GM18951 (cell line): Measurements from ENCODE around the gene NPAS3.

Experiments used
- POLR2A ChIP-seq: IDR thresholded peaks from 4 replicates; pipeline ENCODE4 v1.6.1; 2011; ENCODE audit warnings: mild to moderate bottlenecking; ENCODE audit not compliant: insufficient read length, insufficient read depth; ENCODE audit errors: extremely low read depth
- in situ Hi-C: fragments of 300-500 bp; cut with MboI; formaldehyde crosslinking; loops from one replicate; pipeline ENCODE4 v1.12.0; 2022; ENCODE audit warnings: low sequenced_read_pairs, mixed read lengths, inconsistent platforms; ENCODE audit not compliant: unreplicated experiment

Gene NPAS3

DNA sequence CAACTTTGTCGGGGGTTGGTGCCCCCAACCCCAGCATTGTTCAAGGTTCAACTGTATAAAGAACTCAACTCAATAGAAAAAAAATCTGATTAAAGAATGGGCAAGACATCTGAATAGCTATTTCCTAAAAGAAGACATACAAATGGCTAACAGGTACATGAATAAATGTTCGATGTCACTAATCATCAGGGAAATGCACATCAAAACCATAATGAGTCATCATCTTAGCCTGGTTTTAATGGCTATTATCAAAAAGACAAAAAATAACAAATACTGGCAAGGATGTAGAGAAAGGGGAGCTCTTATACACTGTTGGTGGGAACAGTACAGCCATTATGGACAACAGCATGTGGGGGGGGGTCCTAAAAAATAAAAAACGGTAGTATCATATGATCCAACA, 28.7 kb downstream of the NPAS3 start:
- in situ Hi-C loops: no loop called here
- TF ChIP-seq POLR2A: no peak

- in situ Hi-C loops: no loop called here
- no peak for TF ChIP-seq POLR2A
These were observed 30.4 kb downstream of the NPAS3 start for GRCh38 chr14:32968972-32969544.

GRCh38 chr14:32977913-32978312, 39.2 kb downstream of the NPAS3 start:
- in situ Hi-C loops: no loop called here
- no peak for TF ChIP-seq POLR2A

DNA sequence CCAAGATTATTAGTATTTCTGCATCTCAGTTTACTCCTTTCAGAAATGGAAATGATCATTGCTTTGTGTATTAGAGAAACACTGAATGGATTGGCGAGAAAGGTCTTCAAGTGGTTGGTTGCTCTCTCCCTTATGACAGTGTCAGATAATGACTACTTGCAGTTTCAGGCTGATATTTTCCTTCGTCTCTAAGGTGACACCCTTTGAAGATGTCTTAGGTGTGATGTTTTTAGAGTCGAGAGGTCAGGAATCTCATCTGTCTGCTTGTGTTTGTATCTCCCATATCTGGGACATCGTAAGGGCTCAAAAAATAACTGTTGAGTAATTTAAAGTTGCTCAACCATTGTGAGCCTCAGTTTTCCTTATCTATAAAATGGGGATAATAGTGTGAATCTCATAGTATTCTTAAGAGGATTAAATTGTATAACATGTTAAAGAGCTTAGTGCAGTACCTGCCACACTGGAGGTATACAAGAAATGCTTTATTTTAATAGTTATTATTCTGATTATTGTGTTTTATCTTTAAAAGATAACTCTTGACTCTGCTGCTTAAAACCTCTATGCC, 40.1 kb downstream of the NPAS3 start:
- in situ Hi-C loops: no loop called here
- no peak for TF ChIP-seq POLR2A

- no peak for TF ChIP-seq POLR2A
- in situ Hi-C loops: no loop called here
These were observed 41.7 kb downstream of the NPAS3 start for GRCh38 chr14:32980178-32980901.

DNA sequence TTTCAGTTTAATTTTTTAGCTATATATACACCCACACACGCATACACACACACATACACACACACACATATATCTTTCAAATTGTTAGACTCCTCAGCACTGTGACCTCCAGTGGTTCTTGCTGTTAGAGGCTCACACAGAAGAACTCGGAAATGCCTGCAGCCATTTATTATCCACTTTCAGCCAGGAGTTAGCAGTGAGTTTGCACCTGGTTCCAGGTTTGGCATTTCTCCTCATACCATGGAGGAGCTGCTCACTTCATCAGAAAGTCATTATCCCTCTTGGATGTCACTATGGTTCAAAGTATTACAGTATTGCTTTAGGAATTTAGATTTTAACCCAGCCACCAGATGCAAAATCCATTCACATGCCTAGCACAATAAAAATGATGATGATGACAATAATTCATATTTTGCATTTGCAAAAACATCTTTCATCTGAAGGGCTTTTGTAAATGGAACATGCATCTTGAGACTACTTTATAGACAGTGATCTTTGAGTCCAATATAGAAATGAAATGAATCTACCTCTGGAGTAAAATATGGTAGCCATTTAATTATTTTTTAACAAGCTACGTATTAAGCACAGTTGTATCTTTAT, 42.3 kb downstream of the NPAS3 start:
- no peak for TF ChIP-seq POLR2A
- in situ Hi-C loops: no loop called here

DNA sequence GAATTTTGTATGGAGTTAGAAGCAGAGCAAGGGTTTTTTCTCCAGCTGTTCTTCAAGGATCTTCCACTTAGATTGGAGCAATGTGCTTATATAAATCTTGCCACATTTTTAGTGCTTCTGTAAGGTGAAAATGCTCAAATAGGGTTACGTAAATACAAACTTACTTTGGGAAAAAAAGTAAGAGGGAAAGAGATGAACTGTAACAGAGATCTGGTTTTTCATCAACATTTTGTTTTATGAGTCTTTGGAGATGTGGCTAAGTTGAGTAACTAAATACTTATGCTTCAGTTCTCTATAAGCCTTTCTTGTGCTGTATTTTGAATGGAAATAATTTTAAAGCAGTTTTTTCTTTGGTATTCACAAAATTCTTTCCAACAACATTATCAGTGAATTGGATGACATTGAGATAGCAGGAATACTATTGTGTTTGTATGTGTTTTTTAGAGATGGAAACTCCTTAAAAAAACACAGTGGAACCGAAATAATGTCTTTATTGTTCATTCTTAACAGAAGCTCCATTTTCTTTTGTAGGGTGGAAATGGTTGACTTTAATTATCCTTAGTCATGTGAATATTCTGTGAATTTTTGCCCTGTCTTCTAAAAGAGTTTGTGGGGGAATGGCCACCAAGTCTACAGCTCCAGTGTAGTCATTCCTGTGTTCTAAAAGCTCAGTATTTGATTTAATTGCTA, 45.7 kb downstream of the NPAS3 start:
- no peak for TF ChIP-seq POLR2A
- in situ Hi-C loops: no loop called here

- in situ Hi-C loops: no loop called here
These were observed 47.2 kb downstream of the NPAS3 start for GRCh38 chr14:32985866-32986265.

GRCh38 chr14:32986791-32987540, 48.3 kb downstream of the NPAS3 start:
- in situ Hi-C loops: no loop called here
- TF ChIP-seq POLR2A: no peak

More at GRCh38 chr14:32985866-32986265, 47.2 kb downstream of the NPAS3 start:
- TF ChIP-seq POLR2A: no peak

DNA sequence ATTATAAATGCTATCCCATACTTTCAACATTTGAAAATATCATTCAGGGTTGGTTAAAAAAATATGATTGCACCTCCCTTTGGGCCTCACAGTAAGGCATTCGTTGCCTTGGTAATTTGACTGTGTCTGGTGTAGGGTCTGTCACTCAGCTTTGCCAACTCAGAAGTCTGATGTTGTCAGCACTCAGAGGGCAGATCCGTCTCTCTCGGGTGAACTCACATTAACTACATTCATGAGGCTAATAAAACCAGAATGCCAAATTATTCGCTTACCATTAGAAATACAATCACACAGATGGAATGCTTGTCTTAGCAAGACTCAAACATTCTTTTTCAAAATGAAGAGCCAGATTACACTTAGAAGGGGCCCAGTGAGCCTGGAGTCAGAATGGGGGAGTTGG, 53.0 kb downstream of the NPAS3 start:
- in situ Hi-C loops: no loop called here
- no peak for TF ChIP-seq POLR2A

DNA sequence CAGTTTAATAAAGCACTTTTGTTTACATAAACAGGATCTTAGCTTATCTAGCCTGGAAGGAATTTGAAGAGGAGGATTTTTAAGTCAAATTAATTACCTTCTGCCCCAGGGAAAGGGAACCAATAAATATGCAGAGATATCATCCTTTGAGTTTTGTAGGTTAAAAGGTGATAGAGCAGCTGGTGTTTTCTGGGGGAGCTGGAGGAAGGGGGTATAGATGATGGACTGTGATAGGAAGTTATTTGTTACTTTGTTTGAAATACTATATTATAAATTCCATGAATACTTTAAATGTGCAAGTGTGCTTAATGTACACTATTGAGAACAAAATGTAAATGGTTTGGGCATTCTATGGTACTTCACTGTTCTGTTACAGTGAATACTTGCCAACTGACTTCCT, 55.2 kb downstream of the NPAS3 start:
- in situ Hi-C loops: no loop called here
- TF ChIP-seq POLR2A: no peak

DNA sequence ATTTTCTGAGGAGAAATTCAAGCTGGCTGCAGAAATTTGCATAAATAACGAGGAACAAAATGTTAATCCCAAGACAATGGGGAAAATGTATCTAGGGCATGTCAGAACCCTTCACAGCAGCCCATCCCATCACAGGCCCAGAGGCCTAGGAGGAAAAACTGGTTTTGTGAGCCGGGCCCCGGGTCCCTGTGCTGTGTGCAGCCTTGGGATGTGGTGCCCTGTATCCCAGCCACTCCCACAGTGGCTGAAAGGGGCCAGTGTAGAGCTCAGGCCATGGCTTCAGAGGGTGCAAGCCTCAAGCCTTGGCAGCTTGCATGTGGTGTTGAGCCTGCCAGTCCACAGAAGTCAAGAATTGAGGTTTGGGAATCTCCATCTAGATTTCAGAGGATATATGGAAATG, 57.7 kb downstream of the NPAS3 start:
- in situ Hi-C loops: no loop called here

GRCh38 chr14:32998433-32998832, 59.8 kb downstream of the NPAS3 start:
- in situ Hi-C loops: no loop called here
- no peak for TF ChIP-seq POLR2A

More for the DNA sequence above, 57.7 kb downstream of the NPAS3 start:
- no peak for TF ChIP-seq POLR2A
